ENCODE measurements around the gene ITLN2.

- TF ChIP-seq POLR2AphosphoS5 (IDR thresholded peaks at IDR 0.05; ENCODE audit: low read depth, low read length) (no peak), TAF1 (IDR thresholded peaks at IDR 0.05; ENCODE audit: borderline replicate concordance, insufficient read depth, low read length) (no peak)
Measured at GRCh38 chr1:160905617-160905989, 49.0 kb downstream of the ITLN2 start.
